PFSK-1 (cell line): ENCODE results near the gene CLCN1.

ENCODE experiments used
- FOXP2 ChIP-seq: optimal IDR thresholded peaks from 2 replicates; pipeline ENCODE3; 2011; ENCODE audit warnings: borderline replicate concordance, control low read depth, inconsistent platforms; ENCODE audit not compliant: insufficient read depth; ENCODE audit errors: extremely low read length, extremely low read depth
- POLR2AphosphoS5 ChIP-seq: IDR thresholded peaks from 2 replicates; pipeline ENCODE4 v1.6.1; 2012; ENCODE audit warnings: low read depth, mild to moderate bottlenecking, control low read depth, low read length, moderate library complexity
- SIN3A ChIP-seq: IDR thresholded peaks from 2 replicates; pipeline ENCODE4 v1.6.1; 2012; ENCODE audit warnings: mild to moderate bottlenecking, low read length, moderate library complexity, borderline replicate concordance; ENCODE audit not compliant: insufficient read depth
- TAF1 ChIP-seq: IDR thresholded peaks from 2 replicates; pipeline ENCODE4 v1.6.1; 2012; ENCODE audit warnings: low read length, control low read depth, borderline replicate concordance; ENCODE audit not compliant: insufficient read depth
- TF ChIP-seq, protein P1 (sequence below), 2 experiments: IDR thresholded peaks; 2 replicates each; pipeline versions ENCODE4 v1.6.1 to v1.8.0; 2011 to 2012; ENCODE audit warnings: low read depth in 2 of 2, low read length in 2 of 2, control low read depth in 1 of 2, inconsistent platforms in 1 of 2, mild to moderate bottlenecking in 1 of 2, moderate library complexity in 1 of 2; ENCODE audit not compliant: insufficient read depth in 1 of 2

GRCh38 chr7:143354965-143355364 is 39.1 kb downstream of the CLCN1 start:
- TF ChIP-seq POLR2AphosphoS5 (no peak), FOXP2 (no peak), TAF1 (no peak), SIN3A (no peak)
- TF ChIP-seq, protein P1, sequence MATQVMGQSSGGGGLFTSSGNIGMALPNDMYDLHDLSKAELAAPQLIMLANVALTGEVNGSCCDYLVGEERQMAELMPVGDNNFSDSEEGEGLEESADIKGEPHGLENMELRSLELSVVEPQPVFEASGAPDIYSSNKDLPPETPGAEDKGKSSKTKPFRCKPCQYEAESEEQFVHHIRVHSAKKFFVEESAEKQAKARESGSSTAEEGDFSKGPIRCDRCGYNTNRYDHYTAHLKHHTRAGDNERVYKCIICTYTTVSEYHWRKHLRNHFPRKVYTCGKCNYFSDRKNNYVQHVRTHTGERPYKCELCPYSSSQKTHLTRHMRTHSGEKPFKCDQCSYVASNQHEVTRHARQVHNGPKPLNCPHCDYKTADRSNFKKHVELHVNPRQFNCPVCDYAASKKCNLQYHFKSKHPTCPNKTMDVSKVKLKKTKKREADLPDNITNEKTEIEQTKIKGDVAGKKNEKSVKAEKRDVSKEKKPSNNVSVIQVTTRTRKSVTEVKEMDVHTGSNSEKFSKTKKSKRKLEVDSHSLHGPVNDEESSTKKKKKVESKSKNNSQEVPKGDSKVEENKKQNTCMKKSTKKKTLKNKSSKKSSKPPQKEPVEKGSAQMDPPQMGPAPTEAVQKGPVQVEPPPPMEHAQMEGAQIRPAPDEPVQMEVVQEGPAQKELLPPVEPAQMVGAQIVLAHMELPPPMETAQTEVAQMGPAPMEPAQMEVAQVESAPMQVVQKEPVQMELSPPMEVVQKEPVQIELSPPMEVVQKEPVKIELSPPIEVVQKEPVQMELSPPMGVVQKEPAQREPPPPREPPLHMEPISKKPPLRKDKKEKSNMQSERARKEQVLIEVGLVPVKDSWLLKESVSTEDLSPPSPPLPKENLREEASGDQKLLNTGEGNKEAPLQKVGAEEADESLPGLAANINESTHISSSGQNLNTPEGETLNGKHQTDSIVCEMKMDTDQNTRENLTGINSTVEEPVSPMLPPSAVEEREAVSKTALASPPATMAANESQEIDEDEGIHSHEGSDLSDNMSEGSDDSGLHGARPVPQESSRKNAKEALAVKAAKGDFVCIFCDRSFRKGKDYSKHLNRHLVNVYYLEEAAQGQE (IDR thresholded peaks at IDR 0.05; ENCODE audit: insufficient read depth in 1 of 2, low read depth in 2 of 2, low read length in 2 of 2), result no peak
